Measurements from ENCODE around the gene ETV6.

The ETV6 gene

DNA sequence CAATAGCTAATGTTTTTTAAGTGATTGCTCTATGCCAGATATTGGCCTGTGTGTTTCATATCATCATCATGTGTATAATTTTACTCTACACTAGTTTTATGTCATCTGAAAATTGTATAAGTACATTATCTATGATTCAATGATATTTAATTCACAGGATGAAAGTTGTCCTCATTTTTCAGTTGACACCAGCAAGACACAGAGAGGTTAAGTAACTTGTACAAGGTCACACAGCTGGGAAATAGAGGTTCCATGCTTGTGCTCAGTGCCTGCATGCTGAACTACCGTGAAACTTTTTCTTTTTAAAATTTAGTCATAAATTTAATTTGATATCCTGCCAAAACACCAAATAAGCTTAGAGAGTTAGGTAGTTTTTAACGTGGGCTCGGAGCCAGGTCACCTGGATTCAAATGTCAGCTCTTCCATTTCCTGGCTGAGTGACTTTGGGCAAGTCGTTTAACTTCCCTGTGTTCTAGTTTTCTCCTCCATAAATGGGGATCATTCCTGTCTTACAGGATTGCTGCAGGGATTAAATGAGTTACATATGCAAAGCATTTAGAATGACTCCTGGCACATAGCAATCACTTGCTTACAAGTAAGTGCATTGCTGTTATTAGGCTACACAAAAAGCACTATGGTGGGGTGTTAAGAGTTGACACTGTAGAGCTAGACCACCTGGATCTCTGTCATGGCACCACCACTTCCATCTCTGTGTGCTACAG is 183.9 kb downstream of the ETV6 start:
- in situ Hi-C loops (cut with HindIII; ENCODE audit: low sequenced_read_pairs), result no loop called here
- no peak for DNase-seq (ENCODE audit: low read depth, low spot score)

DNA sequence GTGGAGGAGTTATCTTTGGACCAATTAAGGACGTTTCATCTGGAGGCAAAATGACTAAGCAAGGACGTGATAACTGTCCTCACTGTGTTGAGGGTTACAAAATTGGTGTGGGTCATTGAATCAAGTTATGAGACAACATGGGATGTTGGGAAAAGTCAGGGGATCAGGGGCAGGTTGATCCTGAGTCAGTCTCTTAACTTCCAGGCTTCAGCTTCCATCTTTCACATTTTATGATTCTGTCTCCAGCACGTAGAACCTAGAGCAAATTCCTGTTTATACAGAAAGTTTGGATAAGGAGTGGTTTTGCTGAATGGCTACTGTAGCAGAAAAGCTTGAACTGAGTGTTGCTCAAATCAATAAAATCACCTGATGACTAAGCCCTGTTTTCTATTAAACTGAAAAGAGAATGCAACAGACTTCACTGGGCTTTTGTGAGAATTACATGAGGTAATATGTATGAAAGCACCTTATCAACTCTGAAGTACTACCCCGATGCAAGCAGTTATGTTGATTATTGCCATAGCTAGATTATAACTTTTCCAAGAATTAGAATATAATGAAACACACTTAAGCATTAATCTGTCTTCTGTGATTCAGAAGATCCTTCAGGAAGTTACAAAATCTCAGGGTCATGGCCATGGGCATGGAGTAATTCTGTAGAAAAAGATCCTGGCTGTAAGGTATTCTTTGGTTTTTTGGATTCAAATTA is 184.8 kb downstream of the ETV6 start:
- in situ Hi-C loops (cut with HindIII; ENCODE audit: low sequenced_read_pairs), result no loop called here
- no peak overlapping the region for H3K4me3 ChIP-seq (ENCODE audit: low read depth, low read length)
- DNase-seq (ENCODE audit: low read depth, low spot score), result no peak
- TF ChIP-seq, protein P1, sequence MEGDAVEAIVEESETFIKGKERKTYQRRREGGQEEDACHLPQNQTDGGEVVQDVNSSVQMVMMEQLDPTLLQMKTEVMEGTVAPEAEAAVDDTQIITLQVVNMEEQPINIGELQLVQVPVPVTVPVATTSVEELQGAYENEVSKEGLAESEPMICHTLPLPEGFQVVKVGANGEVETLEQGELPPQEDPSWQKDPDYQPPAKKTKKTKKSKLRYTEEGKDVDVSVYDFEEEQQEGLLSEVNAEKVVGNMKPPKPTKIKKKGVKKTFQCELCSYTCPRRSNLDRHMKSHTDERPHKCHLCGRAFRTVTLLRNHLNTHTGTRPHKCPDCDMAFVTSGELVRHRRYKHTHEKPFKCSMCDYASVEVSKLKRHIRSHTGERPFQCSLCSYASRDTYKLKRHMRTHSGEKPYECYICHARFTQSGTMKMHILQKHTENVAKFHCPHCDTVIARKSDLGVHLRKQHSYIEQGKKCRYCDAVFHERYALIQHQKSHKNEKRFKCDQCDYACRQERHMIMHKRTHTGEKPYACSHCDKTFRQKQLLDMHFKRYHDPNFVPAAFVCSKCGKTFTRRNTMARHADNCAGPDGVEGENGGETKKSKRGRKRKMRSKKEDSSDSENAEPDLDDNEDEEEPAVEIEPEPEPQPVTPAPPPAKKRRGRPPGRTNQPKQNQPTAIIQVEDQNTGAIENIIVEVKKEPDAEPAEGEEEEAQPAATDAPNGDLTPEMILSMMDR (IDR thresholded peaks at IDR 0.05; ENCODE audit: low read depth, low read length), result no peak

More for the DNA sequence above, 183.9 kb downstream of the ETV6 start:
- TF ChIP-seq, protein P1 (IDR thresholded peaks at IDR 0.05; ENCODE audit: low read depth, low read length), result no peak
- no peak overlapping the region for H3K4me3 ChIP-seq (ENCODE audit: low read depth, low read length)

DNA sequence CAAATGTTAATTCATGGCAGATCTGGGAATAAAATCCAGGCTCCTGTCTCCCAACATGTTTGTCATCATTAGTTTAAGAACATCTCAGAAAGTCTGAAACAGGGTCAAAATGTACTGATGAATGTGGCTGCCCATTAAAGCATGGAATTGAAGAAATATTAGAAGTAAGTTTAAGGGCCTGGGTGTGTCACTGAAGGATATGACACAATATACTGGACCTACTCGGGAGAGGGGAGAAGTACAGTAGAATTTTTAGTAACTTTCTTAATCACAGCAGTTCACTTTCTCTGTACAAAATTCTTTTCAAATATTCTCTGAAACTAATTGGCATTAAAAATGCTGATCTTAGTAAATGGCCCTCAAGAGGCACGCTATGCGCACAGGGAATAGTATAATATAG is 185.5 kb downstream of the ETV6 start:
- H3K4me3 ChIP-seq (ENCODE audit: low read depth, low read length), result no peak overlapping the region
- in situ Hi-C loops (cut with HindIII; ENCODE audit: low sequenced_read_pairs), result no loop called here
- no peak for DNase-seq (ENCODE audit: low read depth, low spot score)
- TF ChIP-seq, protein P1 (IDR thresholded peaks at IDR 0.05; ENCODE audit: low read depth, low read length), result no peak

DNA sequence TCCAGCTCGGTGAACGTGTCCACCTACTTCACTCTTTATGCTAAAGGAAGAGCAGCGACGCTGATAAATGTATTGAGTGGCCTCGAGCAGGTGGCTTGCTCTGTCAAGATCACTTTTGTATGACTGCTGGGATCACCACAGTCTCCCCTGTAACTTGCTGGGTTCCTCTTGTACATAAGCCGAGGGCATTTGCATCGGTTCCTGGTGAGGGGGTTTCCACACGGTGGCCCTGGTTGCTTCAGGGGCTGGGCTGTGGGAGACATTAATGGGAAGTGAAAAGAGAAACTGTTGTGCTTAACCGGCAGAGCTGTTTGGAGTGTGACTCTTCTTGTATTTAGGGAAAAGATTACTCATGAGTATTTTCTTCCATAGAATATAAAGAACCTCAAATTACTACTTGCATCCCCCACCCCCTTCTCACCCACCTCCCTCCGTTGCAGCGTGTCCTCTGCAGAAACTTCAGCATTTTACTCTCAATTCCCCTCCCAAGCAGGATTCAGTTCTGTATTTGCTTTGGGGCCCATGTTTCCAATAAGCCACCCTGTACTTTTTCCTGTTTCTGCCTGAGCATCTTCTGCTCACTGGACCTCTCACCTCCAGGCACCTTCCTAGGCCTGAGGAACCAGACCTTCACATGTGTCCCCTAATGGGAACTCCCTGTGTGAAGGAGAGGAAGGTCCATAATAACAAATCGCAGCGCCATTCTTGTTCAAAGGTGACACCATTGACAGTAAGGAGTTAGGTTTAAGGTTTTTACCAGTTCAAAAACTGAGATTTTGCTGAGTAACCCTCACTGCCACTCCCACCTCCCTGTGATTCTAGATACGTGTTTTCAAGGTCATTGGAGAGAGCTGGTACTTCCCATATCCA is 187.0 kb downstream of the ETV6 start:
- in situ Hi-C loops (cut with HindIII; ENCODE audit: low sequenced_read_pairs), result no loop called here
- no peak overlapping the region for H3K4me3 ChIP-seq (ENCODE audit: low read depth, low read length)
- TF ChIP-seq, protein P1 (IDR thresholded peaks at IDR 0.05; ENCODE audit: low read depth, low read length), result no peak
- no peak for DNase-seq (ENCODE audit: low read depth, low spot score)

DNA sequence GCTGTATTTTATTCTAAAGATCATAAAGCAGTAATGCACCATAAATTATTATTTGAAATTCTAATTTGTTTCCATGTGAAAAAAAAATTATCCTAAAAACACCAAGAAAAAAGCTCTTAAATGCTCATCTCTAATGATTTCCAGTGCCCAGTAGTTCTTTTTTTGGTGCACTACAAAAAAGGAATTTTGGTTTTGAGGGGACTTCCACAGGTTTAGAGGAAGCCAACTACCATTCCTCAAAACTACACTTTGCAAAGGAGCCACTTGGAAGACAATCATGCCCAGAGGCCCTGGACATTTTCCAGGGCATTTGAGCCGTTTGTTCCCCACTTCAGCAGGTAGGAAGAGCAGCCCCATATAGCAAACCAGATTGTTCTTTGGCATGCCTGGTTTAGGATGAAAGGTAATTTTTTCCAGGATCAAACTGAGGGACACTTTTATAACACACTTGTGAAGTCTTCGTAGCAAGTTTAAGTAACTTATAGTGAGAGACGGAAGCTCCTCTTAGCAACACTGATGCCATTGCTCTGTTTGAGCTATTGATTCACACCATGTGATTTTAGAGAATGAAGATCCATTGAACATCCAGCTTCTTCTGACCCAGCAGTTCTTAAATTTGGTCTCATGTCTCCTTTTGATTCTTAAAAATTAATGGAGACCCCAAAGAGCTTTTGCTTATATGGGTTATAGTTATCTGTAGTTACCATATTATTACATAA is 187.9 kb downstream of the ETV6 start:
- H3K4me3 ChIP-seq (ENCODE audit: low read depth, low read length), result no peak overlapping the region
- no peak for DNase-seq (ENCODE audit: low read depth, low spot score)
- TF ChIP-seq, protein P1 (IDR thresholded peaks at IDR 0.05; ENCODE audit: low read depth, low read length), result no peak
- in situ Hi-C loops (cut with HindIII; ENCODE audit: low sequenced_read_pairs), result no loop called here

DNA sequence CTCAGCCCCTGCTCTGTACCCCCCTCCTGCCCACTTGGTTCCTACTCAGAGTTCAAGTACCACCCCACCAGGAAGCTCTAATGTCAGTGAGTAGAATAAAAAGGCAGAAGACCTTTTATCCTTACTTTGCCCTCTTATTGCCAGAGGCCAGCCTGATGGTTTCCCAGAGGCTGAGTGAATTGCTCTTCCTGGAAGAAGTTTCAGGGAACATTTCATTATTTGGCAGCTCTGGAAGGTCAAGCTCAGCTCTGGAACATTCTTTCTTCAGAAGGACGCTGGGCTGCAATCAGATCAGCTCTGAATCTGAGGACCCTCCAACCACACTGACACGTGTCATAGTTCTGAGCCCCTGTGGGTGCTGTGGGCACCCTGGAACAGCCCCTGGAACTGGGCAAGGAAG is 188.9 kb downstream of the ETV6 start:
- TF ChIP-seq, protein P1 (IDR thresholded peaks at IDR 0.05; ENCODE audit: low read depth, low read length), result no peak
- DNase-seq (ENCODE audit: low read depth, low spot score), result no peak

More for the DNA sequence above, 188.9 kb downstream of the ETV6 start:
- in situ Hi-C loops (cut with HindIII; ENCODE audit: low sequenced_read_pairs), result no loop called here
- no peak overlapping the region for H3K4me3 ChIP-seq (ENCODE audit: low read depth, low read length)
